Erythroblast (primary cell): Measurements from ENCODE around the gene CALR3.
A peak's percentile ranks its signal among the peaks of the same experiment; 100 is the strongest.

Source experiments
- GATA1 ChIP-seq: IDR thresholded peaks from 2 replicates; pipeline ENCODE4 v1.6.1; 2011; ENCODE audit warnings: low read depth, mild to moderate bottlenecking, control low read depth, low read length, moderate library complexity
- POLR2A ChIP-seq: IDR thresholded peaks from 2 replicates; pipeline ENCODE4 v1.6.1; 2011; ENCODE audit warnings: mild to moderate bottlenecking, low read length

DNA sequence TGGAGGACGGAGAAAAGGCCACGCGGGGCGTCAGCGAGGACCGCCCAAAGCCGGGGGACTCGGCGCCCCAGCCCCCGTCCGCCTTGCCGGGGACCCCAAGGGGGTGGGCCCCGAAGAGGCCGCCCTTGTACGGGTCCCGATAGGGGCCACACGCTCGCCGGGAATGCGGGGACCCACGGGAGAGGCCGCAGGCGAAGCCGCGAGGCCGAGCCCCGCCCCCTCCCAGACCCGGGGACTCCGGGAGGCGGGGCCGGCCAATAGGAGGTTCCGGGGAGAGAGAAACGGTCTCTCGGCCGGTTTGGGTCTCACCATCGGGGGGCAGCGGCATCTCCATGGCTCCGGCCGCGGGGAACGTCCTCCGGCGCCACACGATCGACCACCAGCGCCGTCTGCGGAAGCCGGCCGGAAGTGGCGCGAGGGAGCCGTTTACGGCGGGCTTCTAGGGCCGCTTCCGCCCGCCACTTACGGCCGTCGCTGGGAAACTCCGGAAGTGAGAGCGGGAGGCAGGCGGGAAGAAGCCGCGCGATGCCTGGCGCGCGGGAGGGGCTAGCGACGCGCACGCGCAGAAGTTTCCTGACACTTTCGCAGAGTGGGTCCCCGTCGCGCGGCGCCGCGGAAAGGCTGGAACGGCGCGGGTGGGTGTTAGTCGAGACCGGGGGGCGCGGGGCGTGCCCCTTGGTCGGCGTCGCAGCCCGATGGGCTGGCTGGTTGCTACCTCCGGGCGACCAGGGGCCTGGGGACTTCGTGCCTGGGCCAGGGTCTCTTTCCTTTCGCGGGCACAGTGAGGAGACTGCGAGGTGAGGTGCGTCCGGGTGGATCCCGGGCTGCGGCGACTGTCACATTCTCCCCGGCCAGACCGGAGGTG is 46.3 kb upstream of the CALR3 start, which contains the start of gene CHERP:
- peak; percentile 87 for TF ChIP-seq POLR2A
- no peak for TF ChIP-seq GATA1
